SK-MEL-5 (cell line): ENCODE measurements around the gene TNPO2. TPM values are rescaled to one million over a fixed set of nuclear protein-coding genes. Genes with fewer than 3 reads are reported as not detected.
"Not testable (repeated sequence)": the region's sequence is repeated elsewhere in the genome, so short reads cannot be mapped to it uniquely, and the experiment has no call there.

Source experiments
- DNase-seq: peaks from one replicate; pipeline ENCODE4 v3.0.0-alpha.2; 2016; ENCODE audit warnings: low read depth, low spot score
- in situ Hi-C: cut with HindIII; loops from 2 replicates; pipeline ENCODE4 v1.10.0; 2016; ENCODE audit warnings: low sequenced_read_pairs, high pct_unique_total_duplicates, low pct_unique_long_range_greater_than_20kb
- total RNA-seq: library from RNA; depleted of rRNA; stranded (reverse); fragments of >200 nt; shearing (Covaris generic); gene quantifications from 2 replicates; pipeline ENCODE4 v1.2.3, GENCODE V29; 2014

TNPO2 gene
- total RNA-seq, 1 experiment from 2014 or later, result 13.9 TPM

DNA sequence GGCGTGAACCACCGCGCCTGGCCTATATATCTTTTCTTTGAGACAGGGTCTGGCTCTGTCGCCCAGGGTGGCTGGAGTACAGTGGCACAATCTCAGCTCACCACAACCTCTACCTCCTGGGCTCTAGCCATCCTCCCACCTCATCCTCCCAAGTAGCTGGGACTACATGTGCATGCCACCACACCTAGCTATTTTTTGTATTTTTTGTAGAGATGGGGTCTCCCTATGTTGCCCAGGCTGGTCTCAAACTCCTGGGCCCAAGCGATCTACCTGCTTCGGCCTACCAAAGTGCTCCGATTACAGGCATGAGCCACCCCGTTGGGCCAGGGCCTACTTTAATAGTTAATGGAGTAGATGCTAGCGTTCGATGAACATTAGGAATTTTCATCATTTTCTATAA is 3.4 kb downstream of the TNPO2 start:
- in situ Hi-C loops, result no loop called here
- no peak for DNase-seq

DNA sequence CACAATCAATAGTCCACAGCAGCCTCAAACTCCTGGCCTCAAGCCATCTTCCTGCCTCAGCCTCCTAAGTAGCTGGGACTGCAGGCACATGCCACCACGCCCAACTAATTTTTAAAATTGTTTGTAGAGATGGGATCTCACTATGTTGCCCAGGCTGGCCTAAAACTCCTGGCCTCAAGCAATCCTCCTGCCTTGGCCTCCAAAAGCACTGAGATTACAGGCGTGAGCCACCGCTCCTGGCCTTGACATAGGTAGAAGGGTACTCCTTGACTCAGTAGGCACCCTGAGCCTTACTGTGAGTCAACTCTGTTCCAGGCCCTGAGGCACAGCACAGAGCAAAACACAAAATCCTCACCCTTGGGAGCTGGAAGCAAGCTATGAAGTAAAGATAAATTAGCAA is 7.8 kb downstream of the TNPO2 start:
- in situ Hi-C loops, result no loop called here
- no peak for DNase-seq

DNA sequence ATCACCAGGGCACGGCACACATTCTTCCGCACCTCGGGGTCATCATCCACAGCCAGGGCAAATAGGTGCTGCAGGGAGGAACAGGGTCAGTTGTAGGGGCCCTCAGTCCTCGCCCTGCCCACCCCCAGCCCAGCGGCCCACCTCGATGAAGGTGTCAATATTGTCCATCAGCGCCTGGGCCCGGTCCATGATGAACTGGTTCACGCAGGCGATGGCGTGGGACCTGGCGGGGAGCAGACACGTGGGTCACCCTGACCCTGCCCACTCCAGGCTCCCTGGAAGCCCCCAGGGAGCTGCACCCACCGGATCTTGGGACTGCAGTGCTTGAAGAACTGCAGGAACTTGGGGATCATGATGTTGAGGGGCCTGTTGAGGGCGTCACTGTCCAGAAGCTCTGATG is 8.6 kb downstream of the TNPO2 start:
- no peak for DNase-seq
- in situ Hi-C loops, result no loop called here

DNA sequence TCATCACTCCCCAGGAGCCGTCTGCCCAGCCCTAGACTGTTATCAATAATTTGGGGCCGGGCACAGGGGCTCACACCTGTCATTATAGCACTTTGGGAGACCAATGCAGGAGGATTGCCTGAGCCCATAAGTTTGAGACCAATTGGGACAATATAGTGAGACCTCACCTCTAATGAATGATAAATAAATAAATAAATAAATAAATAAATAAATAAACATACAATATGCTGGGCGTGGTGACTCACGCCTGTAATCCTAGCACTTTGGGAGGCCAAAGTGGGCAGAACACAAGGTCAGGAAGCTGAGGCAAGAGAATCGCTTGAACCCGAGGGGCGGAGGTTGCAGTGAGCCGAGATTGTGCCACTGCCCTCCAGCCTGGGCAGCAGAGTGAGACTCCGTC is 10.4 kb downstream of the TNPO2 start:
- DNase-seq, in situ Hi-C loops: not testable (repeated sequence)

DNA sequence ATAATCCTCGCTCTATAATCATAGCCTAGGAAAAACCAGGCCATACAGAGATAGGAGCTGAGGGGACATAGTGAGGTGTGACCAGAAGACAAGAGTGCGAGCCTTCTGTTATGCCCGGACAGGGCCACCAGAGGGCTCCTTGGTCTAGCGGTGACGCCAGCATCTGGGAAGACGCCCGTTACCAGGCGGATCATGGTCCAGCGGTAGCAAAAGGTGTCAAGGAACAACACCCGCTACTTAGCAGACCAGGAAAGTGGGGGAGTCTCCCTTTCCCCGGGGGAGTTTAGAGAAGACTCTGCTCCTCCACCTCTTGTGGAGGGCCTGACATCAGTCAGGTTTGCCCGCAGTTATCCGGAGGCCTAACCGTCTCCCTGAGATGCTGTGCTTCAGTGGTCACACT is 11.7 kb downstream of the TNPO2 start:
- DNase-seq, in situ Hi-C loops: not testable (repeated sequence)

DNA sequence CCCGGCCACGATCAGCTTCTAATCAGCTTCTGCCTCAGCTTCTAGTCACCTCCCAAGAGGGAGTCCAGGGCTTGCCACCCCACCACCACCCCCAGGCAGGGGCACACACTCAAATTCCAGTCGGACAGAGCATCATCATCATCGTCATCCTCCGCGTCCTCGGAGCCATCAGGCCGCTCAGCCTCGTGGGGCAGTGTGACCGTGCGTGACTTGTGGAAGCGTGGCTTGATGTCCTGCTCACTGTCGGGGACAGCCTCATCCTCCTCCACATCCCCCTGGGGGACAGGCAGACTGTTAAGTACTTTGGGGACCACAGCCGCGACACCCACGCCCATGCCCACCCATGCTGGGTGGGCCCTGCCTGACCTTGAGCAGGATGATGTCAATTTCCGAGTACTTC is 12.5 kb downstream of the TNPO2 start:
- no peak for DNase-seq
- in situ Hi-C loops, result no loop called here

DNA sequence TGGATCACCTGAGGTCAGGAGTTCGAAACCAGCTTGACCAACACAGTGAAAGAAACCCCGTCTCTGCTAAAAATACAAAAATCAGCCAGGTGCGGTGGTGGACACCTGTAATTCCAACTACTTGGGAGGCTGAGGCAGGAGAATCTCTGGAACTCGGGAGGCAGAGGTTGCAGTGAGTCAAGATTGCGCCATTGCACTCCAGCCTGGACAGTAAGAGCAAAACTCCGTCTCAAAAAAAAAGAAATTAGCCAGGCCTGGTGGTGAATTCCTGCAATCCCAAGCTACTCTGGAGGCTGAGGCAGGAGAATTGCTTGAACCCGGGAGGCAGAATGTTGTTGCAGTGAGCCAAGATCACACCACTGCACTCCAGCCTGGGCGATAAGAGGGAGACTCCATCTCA is 15.1 kb downstream of the TNPO2 start:
- in situ Hi-C loops, result no loop called here
- no peak for DNase-seq

DNA sequence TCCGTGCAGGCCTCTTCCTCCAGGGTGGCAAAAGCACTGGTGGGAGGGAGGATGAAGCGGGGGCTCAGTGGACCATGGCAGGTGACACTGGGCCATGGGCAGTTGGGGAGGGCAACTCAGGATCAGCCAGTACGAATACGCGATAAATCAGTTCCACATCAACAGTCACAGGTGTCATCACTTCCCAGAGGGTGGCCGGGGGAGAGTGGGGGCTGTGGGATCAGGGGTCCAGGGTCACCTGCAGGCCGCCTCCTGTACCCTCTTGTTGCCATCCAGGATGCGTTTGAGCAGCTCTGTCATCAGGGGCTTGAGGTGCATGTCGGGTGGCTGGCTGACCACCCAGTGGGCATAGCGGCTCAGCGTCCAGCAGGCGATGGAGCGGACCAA is 17.4 kb downstream of the TNPO2 start:
- in situ Hi-C loops, result no loop called here
- no peak for DNase-seq

DNA sequence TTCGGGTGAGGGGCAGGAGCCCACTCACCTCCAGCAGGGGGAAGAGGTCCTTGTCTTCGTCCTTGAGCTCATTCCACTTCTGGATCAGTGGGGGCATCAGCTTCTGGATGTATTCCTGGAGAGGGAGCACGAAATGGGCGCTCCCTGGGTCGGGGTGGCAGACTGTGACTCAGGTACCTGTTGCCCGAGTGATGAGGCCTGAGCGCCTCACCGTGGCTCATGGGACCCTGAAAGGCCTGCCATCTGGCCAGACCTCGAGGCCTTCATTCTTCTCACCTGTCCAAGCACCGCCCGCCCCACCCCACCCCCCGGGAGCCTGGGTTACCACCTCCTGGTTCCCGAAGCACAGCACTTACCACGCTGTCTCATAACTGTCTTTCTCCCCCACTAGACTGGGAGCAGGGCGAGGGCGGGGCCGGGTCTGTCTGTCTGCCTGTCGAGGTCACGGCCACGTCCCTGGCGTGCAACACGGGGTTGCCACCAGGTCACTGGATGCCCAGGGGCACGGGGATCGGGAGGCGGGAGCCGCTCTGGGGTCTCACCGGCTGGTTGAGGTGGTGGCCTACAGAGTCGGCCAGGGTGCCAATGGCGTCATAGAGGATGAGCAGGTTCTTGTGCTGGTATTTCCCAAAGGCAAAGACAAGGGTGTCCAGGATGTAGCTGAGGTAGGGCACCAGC is 17.9 kb downstream of the TNPO2 start:
- in situ Hi-C loops, result no loop called here
- DNase-seq, result no peak

DNA sequence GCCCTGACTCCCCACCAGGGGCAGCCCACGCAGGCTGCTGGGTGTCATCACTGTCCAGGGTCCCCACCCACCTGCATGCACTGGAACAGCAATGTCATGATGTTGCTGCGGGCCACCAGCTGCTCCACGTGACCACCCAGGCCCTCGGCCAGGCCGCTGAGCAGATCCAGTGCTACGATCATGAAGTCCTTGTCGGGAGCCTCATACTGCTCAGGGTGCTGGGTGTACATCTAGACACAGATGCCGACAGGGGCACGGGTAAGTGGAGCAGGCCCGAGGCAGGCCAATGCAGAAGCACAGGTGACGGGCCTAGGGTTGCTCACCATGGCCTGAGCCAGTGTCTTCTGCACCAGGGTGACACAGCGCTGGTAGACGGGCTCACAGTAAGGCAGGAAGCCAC is 18.6 kb downstream of the TNPO2 start:
- in situ Hi-C loops, result no loop called here
- no peak for DNase-seq

DNA sequence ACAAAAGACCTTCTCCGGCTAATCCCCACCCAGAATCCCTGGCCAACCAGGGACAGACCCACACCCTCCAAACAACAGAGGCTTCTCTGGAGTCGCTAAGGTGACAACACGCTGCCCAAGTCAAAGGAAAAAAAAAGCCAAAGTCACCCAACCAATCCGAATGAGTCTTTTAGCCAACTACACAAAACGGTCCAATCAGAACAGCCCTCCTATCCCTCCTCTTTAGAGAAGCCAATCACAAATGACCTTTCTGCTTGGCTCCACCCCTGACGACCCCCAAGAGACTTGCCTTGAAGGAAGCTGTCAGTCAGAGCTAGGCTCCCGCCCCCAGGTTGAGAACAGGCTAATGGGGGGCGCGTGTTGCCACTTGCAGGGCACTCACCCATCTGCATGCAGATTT is 20.7 kb downstream of the TNPO2 start:
- in situ Hi-C loops, result no loop called here
- DNase-seq, result peak; percentile 78

DNA sequence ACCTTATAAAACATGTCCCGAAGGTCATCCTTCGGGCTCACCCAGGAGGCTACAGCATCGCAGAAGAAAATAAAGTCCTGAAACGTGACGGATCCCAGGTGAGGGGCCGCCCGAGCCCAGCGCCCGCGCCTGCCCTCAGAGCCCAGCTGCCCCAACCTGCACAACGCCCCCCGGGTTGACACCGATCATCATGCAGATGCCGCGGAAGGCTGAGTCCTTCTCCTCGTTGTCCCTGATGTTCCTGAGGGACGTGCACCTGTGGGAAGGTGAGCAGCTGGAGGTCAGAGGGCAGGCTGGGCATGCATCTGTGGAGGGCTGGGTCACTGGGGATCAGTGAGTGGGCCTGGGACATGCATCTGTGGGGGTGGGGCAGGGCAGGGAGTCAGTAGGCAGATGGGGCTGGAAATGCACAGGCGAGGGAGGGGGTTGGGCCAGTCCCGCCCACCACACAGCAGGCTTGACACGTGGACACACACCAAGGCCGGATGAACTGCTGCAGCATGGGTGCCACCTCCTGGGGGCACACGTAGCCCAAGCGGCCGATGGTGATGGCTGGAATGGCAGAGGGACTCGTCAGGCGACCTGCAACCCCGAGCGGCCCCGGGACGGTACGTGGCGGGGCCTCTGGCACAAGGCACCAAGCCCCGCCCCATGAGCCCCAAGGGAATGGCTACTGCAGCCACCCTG is 22.0 kb downstream of the TNPO2 start:
- in situ Hi-C loops, result no loop called here

DNA sequence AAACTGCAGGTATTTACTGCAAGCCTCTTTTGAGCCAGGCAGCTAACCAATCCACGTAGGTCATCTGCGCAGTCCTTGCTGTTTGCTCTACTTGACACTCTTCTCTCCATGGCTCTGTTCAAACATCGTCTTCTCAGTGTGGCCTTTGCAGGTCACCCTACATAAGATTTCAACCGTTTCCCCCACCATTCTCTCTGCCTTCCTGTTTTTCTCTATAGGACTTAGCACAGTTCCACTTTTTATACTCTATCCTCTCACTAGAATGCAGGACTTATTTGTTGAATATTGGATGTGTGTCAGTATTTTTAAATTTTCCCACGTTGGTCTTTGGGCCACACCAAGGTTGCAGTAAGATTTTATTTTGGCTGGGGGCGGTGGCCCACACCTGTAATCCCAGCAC is 25.6 kb downstream of the TNPO2 start:
- no peak for DNase-seq
- in situ Hi-C loops, result no loop called here

More for the DNA sequence above, 22.0 kb downstream of the TNPO2 start:
- DNase-seq, result no peak

DNA sequence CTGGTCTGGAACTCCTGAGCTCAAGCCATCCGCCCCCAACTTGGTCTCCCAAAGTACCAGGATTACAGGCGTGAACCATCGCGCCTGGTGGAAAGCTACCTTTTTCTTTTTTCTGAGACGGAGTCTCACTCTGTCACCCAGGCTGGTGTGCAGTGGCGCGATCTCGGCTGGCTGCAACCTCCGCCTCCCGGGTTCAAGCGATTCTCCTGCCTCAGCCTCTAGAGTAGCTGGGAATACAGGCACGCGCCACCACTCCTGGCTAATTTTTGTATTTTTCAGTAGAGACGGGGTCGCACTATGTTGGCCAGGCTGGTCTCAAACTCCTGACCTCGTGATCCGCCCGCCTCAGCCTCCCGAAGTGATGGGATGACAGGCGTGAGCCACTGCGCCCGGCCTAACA is 26.3 kb downstream of the TNPO2 start:
- DNase-seq, in situ Hi-C loops: not testable (repeated sequence)

DNA sequence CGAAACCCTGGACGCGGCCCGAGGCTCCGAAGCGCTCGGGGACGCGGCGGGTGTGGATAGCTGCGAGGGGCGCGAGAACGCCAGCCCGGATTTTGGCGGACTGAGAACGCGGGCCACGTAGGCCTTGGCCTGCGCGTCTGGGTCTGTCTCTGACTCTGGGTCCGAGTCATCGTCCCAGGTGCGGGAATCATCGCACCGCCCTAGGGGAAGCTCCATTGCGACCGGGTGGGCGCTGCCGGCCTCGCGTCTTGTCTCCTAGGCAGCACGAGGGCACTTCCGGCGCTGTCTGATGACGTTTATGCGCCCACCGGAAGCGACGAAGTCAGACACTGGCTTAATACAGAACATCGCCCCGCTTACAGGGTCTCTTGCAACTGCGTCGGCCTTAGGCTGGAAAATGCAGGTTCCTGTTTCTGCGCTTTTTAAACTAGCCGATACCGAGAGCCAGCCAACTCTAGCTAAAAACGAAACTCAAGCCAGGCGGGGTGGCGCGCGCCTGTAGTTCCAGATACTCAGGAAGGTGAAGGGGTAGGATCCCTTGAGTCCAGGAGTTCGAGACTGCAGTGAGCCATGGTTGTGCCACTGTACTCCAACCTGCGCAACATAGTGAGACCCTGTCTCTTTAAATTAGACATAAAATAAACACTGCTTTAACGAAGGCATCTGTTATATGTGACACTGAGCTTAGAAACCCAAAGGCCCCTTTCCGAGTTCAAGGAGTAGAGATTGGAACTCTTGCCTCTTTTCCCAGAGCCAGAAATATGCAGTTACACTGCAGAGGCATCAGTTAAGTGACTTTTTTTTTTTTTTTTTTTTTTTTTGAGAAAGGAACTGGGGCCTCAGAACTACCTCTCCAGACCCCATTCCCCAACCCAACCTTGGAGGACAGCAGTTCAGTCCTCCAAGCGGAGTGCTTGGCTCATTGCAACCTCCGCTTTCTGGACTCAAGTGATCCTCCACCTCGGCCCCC is 27.1 kb downstream of the TNPO2 start, which contains the start of gene FBXW9:
FBXW9 (minus strand) TSS at position 266 of the 970 bp plus-strand sequence; CDS start at position 216, 50 bp downstream.
- peak; percentile 91 for DNase-seq
- in situ Hi-C loops, result no loop called here

DNA sequence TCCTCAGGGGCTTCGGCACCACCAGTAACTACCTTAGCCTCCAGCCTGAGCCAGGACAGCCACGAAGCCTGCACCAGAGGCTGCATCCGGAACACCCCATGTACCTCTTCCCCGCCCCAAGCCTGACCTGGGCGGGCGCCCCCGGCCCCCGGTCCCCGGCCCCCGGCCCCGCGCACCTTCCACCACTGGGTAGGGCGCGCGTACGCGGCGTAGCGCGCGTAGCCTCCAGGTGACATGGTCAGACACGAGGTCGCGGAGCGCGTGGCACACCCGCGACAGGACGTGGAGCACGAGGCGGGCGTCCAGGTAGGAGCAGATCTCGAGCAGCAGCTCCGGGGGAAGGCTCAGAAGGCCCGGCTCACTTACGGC is 27.8 kb downstream of the TNPO2 start:
- no peak for DNase-seq
- in situ Hi-C loops, result no loop called here

DNA sequence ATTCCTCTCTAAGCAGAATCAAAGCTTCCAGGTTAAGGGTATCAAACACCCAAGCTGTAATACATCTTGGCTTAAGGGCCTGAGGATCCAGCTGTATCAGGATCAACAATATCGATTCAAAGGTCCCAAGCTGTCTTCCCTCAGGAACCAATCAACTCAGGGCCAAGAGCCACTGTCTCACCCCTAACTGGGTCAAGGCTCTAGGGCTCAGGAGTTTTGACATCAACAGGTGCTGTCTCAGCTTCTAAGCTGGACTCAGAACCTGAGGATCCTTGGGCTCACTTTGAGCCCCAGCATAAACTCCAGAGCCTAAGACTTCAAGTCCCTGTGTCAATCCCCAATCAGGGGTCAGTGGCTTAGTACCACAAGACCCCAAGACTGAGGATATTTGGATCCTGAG is 28.2 kb downstream of the TNPO2 start:
- no peak for DNase-seq
- in situ Hi-C loops, result no loop called here

DNA sequence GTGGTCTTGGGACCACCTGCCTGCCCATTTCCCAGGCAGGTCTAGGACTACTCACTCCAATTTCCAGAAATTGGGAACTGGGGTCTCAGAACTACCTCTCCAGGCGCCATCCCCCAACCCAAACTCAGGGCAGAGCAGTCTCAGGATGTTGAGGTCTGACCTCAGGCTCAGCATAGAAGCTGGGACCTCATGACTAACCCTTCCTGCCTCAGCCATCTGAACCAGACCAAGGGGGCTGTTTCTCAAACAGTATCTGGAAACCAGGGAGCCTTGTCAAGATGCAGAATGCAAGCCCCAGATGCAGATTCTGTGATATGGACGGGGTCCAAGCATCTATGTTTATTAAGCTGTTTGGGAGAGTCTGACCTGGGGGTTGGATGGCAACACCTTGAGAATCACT is 28.6 kb downstream of the TNPO2 start:
- in situ Hi-C loops, result no loop called here
- DNase-seq, result no peak
